ENCODE measurements around the gene TEX55.

The TEX55 gene

DNA sequence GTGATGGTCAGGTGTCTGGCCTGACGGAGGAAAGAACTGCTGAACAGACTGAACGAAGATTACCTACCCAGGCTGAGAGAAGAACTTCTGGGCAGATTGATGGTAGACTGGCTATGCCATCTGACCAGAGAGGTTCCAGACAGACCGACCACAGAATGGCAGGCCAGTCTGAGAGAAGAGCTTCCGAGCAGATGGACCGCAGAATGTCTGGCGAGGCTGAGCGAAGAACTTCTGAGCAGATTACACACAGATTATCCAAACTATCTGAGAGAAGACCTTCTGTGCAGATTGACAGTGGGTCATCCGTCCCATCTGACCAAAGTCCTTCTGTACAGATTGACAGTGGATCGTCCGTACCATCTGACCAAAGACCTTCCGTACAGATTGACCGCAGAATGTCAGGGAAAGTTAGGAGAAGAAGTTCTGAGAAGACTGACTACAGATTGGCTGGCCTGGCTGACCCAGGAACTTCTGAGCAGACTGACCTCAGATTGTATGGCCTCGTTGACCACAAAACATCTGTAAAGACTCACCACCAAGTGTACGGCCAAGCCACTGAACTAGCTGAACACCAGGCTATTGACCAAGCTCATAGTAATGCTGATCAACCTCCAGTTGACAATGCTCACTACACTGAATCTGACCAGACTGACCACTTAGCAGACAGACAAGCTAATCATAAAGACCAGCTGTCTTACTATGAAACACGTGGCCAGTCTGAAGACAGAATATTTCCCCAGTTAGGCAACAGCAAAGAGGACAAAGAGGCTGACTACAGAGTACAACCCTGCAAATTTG, 812 bp downstream of the TEX55 start:
- TF ChIP-seq, protein P1, sequence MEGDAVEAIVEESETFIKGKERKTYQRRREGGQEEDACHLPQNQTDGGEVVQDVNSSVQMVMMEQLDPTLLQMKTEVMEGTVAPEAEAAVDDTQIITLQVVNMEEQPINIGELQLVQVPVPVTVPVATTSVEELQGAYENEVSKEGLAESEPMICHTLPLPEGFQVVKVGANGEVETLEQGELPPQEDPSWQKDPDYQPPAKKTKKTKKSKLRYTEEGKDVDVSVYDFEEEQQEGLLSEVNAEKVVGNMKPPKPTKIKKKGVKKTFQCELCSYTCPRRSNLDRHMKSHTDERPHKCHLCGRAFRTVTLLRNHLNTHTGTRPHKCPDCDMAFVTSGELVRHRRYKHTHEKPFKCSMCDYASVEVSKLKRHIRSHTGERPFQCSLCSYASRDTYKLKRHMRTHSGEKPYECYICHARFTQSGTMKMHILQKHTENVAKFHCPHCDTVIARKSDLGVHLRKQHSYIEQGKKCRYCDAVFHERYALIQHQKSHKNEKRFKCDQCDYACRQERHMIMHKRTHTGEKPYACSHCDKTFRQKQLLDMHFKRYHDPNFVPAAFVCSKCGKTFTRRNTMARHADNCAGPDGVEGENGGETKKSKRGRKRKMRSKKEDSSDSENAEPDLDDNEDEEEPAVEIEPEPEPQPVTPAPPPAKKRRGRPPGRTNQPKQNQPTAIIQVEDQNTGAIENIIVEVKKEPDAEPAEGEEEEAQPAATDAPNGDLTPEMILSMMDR (IDR thresholded peaks at IDR 0.05; ENCODE audit: insufficient read depth, missing control alignments): no peak
- FAIRE-seq (no peak), DNase-seq (ENCODE audit: insufficient read length, low spot score) (no peak)

DNA sequence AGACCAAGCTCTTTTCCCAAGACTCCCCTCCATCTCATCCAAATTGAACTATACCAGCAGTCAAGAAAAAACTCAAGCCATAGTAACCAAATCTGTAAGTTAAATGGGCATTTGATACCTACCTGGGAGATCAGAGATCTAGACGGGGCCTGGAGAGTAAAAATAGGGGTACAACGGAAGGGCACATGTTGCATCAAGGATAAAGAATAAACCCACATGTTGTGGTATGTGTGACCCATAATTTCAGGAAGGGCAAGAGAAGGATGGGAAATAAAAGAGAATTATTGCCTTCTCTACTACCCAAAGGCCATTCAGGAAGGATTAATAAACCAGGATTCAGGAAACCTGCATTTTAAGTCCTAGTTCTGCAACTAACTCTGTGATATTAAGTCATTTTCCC, 1.5 kb downstream of the TEX55 start:
- DNase-seq (ENCODE audit: insufficient read length, low spot score) (no peak), FAIRE-seq (no peak)
- TF ChIP-seq, protein P1 (IDR thresholded peaks at IDR 0.05; ENCODE audit: insufficient read depth, missing control alignments): no peak

DNA sequence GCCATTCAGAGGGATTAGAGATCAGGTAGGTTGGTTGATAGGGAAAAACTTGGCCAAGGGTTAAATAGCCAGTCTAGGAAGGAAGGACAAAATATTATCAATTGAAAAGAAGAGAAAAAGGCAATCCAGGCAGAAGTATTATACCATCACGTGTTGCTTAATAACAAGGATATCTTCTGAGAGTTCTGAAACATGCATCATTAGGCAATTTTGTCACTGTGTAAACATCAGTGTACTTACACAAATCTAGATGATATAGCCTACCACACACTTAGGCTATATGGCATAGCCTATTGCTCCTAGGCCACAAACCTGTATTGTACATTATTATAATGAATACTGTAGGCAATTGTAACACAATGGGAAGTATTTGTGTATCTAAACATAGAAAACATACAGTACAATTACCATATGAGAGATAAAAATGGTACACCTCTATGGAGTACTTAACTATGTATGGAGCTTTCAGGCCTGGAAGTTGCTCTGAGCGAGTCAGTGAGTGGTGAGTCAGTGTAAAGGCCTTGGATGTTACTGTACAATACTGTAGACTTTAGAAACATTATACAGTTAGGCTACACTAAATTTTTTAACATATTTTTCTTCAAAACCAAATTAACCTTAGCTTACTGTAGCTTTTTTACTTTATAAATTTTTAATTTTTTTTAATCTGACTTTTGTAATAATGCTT, 2.7 kb downstream of the TEX55 start:
- TF ChIP-seq, protein P1 (IDR thresholded peaks at IDR 0.05; ENCODE audit: insufficient read depth, missing control alignments): no peak
- DNase-seq (ENCODE audit: insufficient read length, low spot score) (no peak), FAIRE-seq (no peak)

DNA sequence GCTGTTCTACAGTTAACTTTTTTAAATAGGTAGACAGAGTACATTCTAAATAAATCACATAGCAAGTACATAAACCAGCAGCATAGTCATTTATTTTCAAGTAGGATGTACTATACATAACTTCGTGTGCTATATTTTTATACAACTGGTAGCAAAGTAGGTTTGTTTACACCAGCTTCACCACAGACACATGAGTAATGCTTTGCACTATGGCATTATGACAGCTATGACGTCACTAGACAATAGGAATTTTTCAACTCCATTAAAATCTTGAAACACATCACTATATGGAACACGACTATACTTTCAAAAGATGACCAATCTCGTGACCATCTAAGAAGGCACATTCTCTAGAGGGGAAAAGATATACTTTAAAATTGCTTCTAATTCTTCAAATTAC, 3.5 kb downstream of the TEX55 start:
- TF ChIP-seq, protein P1 (IDR thresholded peaks at IDR 0.05; ENCODE audit: insufficient read depth, missing control alignments): no peak
- FAIRE-seq (no peak), DNase-seq (ENCODE audit: insufficient read length, low spot score) (no peak)

DNA sequence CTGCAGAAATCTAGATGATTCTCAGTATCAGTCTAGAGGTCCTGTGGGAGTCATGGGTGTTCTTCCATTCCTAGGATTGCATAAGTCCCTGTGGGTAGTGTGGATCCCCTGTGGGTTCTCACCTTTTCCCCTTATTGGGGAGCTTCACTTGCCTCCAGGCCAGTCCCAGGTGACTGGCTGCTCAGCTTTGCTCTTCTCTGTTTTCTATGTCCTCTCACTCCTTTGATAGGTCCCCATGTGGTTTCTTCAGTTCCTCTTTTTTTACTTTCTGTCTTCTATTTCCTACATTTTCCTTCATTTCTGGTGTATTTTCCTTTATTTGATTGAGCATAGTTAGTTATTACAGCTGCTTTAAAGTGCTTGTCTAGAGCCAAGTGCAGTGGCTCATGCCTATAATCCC, 10.9 kb downstream of the TEX55 start:
- no peak for FAIRE-seq
- TF ChIP-seq, protein P1 (IDR thresholded peaks at IDR 0.05; ENCODE audit: insufficient read depth, missing control alignments): no peak
- DNase-seq (ENCODE audit: insufficient read length, low spot score): no peak

DNA sequence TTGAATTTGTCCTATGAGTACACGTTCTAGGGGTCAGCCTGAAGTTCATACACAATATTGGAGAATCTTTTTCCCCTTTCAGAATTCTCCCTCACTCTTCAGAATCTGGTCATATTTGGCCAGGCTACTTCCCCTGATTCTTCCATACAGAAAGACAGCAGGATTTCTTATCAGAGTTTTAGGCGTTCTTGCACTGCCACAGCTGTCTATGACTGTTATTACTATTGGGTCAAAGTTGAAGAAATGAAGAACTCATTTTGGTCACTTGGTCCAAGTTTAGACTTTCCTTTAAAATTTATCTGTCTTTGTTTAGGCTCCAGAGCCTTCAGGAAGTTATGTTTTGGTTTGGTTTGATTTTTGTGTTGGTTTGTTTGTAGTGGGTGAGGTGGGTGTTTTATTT, 12.0 kb downstream of the TEX55 start:
- DNase-seq (ENCODE audit: insufficient read length, low spot score) (no peak), FAIRE-seq (no peak)
- TF ChIP-seq, protein P1 (IDR thresholded peaks at IDR 0.05; ENCODE audit: insufficient read depth, missing control alignments): no peak

DNA sequence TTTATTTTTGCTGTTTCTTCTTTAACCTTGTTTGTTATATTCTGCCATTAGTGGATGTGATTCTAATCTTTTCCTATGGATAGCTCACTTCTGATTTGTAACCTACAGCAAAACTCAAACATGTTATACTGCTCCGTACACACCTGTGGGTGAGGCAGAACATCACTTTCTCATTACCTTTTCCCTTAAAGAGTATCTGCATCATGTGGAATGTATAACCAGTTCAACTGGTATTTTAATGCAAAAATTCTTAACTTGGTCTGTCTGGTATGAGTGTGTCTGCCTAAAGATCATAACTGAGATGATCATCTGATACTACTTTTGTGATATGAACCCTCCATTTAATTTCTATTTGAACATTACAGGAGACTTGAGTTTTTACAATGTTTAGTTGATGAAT, 14.4 kb downstream of the TEX55 start:
- DNase-seq (ENCODE audit: insufficient read length, low spot score) (no peak), FAIRE-seq (no peak)
- TF ChIP-seq, protein P1 (IDR thresholded peaks at IDR 0.05; ENCODE audit: insufficient read depth, missing control alignments): no peak

All from D721Med (cell line).